Measurements from ENCODE around the gene COL4A6.

GRCh38 chrX:108235986-108236385 lies 202.2 kb downstream of the COL4A6 start:
- TF ChIP-seq CTCF (IDR thresholded peaks at IDR 0.05): no peak
- no peak for TF ChIP-seq EZH2phosphoT487 (IDR thresholded peaks at IDR 0.05)

Measured in neural progenitor cell (in vitro differentiated cells).